GM21515 (cell line): ENCODE data around the gene TBC1D8.

Experiments
- ATAC-seq: cut with Tn5 transposase; IDR thresholded peaks from one replicate; pipeline ENCODE4 v1.9.1; 2021; ENCODE audit not compliant: unreplicated experiment

Gene TBC1D8

GRCh38 chr2:101004620-101005325 is 146.4 kb downstream of the TBC1D8 start:
- ATAC-seq, result no peak

GRCh38 chr2:101003278-101003775 is 147.9 kb downstream of the TBC1D8 start:
- no peak for ATAC-seq

DNA sequence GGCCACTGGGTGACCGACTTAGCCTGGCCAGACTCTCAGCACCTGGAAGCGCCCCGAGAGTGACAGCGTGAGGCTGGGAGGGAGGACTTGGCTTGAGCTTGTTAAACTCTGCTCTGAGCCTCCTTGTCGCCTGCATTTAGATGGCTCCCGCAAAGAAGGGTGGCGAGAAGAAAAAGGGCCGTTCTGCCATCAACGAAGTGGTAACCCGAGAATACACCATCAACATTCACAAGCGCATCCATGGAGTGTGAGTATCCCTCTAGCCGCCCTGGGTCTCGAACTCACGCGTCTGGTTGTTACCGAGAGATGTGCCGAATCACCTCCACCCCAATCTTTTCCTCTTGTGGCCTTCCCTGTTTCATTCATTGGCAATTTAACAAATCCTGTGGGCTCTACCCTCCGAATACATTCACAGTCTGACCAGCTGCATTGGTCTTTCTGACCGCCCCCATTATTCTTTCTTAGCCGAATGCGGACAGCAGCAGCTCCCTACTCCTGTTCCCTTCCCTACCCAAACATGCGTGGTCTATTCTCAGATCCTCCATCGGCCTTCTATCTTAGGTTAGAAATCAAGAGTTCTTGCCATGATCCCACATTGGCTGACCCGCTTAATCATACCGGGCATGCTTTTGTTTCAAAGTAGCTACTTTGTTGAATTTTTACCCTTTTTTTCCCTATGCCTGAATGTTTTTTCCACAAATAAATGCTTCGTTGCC is 148.5 kb downstream of the TBC1D8 start:
- peak; percentile 2 for ATAC-seq

DNA sequence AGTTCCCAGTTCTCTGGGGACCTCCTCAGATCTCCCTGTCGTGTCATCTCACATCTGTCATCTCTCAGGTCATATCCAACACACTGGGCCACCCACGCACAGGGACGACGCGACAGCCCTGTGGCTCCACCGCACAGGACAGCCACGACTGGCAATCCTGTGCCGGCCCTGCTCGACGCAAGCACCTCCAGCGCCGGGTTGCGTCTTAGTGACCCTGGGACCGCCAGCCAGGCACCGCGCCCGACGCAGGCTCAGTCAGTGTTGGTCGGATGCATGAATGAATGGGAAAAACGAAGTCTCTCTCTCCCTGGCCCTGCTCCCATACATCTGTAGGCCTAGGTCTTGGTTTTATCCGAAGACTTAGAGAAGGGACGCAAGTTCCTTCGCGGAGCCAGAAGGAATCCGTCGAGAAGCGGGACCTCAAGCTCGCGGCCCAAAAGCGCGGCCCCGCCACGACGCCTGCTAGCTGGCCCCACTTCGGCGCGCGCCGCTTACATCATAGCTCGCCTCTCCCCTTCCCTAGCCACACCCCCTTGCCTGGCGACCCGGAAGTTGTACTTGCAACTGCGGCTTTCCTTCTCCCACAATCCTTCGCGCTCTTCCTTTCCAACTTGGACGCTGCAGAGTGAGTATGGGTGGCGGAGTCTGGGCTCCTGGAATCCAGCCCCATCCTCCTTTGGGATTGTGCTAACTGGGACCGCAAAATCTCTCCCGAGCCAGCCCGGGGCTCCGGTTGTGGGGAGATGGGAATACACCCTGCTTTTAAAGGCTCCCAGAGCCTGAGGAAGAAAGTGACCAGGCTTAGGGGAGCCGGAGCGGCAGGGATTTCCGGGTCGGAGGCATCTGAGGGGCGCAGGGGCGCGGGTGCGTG is 149.3 kb downstream of the TBC1D8 start, which contains the start of gene RPL31:
RPL31 (plus strand) TSS at position 599 of the 871 bp plus-strand sequence. CDS start 413 bp downstream, outside the sequence.
- ATAC-seq, result peak; percentile 97

- ATAC-seq, result no peak
These were observed 151.2 kb downstream of the TBC1D8 start for GRCh38 chr2:100999995-101000394.

GRCh38 chr2:100998235-100998573 is 153.0 kb downstream of the TBC1D8 start:
- ATAC-seq, result no peak

DNA sequence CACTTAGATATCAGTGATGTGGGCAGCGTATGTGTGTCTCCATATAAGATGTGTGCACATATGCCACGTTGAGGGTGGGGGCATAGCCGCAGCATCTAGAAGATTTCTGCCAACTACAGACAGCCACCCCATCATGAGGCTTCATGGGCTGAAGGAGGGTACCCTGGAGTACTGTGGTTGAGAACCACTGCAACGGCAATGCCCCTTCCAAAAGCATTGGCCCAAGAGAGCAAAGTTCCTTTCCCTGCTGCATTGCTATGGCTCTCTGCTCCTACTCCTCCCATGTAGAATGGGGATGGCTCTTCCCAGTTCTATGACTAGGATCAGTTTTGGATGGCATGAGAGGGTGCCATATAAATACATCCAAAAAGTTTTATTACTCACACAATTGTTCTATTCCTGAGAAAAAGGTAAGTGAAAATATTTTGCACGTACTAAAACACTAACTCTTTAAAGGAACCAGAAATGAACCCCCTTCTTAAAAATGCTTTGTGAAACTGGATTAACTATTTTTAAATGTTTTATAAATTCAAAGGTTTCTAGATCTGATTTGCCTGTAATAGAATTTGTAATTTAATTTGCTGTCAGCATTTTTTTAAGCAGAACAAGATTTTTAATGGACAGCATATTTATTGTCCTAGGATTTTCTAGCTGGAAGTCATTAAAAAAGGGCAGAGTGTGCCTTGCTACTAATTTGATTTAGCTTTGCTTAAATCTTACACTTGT is 153.5 kb downstream of the TBC1D8 start:
- ATAC-seq, result no peak

DNA sequence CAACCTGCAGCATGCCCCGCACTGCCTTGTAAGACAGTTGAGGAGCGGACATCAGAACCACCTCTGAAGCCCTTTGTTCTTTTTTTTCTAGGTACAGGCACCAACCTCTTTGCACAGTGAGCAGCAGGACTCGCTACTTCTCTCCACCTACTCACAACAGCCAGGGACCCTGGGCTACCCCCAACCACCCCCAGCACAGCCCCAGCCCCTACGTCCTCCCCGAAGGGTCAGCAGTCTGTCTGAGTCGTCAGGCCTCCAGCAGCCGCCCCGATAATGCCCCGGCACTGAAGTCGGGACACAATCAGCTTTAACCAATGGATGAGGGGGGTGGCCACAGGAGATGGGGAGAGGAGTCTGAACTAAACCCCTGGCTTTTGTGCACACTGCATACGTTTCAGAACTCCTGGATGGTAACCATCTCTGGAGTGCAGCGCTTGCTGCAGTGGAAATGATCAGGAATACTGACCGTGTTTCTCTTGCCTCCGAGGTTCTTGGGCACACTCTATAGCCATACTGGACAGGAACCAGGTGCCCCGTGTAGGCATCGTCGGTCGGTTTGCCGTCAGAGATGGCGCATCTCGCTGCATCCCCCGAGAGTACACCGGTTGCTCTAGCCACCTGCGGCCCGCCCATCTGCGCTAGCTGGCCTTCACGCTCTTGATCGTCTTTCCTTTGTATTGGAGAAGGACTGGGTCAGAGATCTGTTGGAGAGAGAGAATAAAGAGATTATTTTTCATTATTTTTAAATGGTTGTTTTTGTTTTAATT is 155.7 kb downstream of the TBC1D8 start:
- ATAC-seq, result no peak

DNA sequence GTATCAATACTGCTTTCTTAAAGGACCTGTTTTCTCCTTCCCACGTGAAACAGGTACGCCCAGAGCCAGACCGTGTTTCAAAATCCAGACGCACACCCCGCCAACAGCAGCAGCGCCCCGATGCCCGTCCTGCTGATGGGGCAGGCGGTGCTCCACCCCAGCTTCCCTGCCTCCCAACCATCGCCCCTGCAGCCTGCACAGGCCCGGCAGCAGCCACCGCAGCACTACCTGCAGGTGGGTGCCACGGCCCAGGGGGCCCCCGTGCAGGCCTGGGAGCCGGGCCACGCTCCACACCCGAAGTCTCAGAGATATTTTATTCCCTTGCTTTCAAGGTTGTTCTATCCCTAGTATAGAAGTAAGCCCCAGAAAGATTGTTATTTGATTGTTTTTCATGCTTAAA is 157.9 kb downstream of the TBC1D8 start:
- ATAC-seq, result no peak

- no peak for ATAC-seq
These were observed 158.9 kb downstream of the TBC1D8 start for GRCh38 chr2:100992262-100992661.

DNA sequence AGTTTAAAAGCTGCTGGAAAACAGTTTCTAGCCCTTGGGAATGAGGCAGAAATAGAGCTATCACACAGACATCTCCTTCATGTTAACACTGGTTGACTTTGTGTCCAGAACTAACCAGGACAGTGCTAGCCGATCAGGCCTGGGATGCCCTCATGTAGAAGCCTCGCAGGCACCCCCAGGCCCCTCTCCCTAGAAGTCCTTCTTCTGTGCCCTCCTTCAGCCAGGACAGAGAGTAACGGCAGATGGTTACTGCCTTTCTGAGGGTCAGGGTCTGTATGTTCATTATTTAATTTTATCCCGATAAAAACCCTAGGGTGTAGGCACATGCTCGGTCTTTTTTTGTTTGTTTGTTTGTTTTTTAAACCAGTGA is 159.8 kb downstream of the TBC1D8 start:
- no peak for ATAC-seq

GRCh38 chr2:100990650-100991403 is 160.4 kb downstream of the TBC1D8 start:
- no peak for ATAC-seq

DNA sequence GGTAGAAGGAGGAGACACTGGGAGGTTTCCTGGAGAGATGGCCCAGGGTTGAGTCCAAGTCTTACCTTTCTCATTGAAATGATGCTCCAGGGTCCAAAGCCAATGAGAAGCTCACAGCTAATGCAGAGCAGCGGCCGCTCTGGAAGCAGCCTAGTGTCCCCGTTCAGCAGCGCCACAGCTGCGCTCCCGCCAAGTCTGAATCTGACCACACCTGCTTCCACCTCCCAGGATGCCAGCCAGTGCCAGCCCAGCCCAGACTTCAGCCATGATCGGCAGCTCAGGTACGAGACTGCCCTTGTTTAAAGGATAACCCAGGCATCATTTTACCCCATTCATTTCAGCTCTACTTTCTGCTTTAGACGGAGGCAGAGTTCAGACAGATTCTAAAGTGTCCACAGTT is 161.0 kb downstream of the TBC1D8 start:
- ATAC-seq, result no peak

DNA sequence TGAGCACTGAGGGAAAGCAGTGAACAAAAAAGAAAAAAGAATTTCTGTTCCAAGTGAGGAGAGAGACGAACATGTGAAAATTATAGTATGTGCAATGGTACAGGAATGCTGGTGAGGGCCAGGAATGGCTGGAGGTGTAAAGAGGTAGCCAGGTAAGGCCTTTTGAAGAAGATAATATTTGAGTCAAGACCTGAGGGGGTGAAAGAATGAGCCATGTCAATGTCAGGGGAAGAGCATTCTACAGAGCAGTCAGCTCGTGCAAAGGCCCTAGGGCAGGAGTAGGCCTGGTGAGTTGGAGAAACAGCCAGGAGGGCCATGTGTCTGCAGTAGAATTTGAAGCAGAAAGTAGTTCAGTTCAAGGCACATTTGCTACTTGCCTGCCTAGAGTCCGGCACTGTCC is 161.5 kb downstream of the TBC1D8 start:
- ATAC-seq, result no peak

DNA sequence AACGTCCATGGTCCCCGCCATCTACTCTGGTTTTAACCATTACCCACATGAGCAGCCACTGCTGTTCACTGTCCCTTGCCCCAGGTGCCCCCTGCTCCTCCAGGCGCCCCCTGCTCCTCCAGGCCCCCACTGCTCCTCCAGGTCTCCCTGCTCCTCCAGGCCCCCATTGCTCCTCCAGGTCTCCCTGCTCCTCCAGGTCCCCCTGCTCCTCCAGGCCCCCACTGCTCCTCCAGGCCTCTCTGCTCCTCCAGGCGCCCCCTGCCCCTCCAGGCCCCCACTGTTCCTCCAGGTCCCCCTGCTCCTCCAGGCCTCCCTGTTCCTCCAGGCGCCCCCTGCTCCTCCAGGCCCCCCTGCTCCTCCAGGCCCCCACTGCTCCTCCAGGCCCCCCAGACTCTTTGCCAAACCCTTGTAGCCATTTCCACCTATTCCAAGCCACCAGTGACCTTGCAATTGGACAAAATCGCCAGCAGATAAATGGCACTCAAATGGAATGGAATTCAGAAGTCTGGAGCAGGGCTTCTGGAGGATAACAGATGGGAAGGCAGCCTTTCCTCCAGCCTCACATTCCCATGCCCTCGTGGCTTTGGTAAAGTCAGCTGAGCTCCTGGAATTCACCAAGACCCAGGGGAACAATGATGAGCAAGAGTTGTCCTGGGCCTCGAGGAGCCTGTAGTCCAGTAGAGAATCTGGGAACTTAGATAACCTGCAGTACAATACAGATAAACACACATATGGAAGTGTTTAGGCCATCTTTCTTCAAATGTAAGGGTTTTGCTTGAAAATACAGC is 162.4 kb downstream of the TBC1D8 start:
- no peak for ATAC-seq

DNA sequence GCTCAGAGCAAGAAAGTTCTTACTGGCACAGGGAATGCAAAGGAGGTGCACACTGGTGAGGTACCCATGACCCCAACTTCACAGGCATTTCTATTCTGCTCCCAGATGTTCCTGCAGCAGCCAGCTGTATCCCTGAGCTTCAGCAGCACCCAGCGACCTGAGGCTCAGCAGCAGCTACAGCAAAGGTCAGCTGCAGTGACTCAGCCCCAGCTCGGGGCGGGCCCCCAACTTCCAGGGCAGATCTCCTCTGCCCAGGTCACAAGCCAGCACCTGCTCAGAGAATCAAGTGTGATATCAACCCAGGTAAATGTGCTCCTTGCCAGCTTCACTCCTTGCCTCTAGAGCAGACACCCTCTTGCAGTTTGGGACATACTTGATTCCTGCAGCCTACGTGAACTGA is 163.2 kb downstream of the TBC1D8 start:
- ATAC-seq, result no peak

- ATAC-seq, result no peak
These were observed 163.6 kb downstream of the TBC1D8 start for GRCh38 chr2:100987536-100987935.

GRCh38 chr2:100986157-100986556 is 165.0 kb downstream of the TBC1D8 start:
- ATAC-seq, result no peak

DNA sequence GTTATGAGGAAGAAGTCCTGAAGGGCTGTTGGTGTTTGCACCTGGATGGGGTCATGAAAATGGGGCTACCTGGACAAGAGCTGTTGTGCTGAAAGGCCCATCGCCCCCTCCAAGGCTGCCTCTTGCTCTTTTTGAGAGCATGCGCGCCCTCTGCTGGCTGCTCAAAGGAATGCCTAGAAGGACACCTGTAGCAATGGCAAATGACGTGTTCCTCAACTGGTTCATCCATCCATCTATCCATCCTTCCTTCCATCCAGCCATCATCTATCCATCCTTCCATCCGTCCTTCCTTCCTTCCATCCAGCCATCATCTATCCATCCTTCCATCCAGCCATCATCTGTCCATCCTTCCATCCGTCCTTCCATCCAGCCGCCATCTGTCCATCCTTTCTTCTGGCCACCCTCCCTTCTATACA is 166.3 kb downstream of the TBC1D8 start:
- ATAC-seq, result no peak
